Measurements from ENCODE around the gene CORIN. TPM values are rescaled to one million over a fixed set of nuclear protein-coding genes. Genes with fewer than 3 reads are reported as not detected.

The CORIN gene
- total RNA-seq, 2 donors from 2014 or later, result not detected

DNA sequence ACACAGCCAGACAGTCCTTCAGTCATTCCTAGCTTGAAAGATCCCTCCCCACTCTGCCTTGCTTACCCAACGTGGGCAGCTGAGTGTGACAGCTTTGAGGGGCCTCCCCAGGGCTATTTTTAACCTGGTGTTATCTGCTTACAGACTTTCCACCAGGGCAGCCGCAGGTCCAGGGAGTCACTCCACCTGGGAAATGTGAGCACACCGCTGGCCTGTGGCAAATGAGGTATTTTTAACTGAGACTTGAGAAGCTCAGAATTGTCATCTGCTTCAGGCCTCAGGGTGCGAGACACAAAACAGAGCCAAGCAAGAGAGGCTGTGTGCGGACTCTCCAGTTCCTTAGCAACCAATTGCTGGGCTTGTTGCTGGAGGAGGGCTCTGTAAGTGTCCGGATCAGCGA, 13.0 kb downstream of the CORIN start:
- Mint-ChIP-seq H3K36me3 (no peaks in the 10 kb centered on the region), H3K27me3 (peaks cover 0 to 6% of the 10 kb centered on the region in 2 donors), H3K4me3 (no peak overlapping the region), H3K27ac (no peak overlapping the region), H3K4me1 (ENCODE audit: low read depth in 2 of 2) (peaks cover 4 to 9% of the 10 kb centered on the region in 2 donors), H3K9me3 (no peaks in the 10 kb centered on the region)
- ATAC-seq (no peak), DNase-seq (ENCODE audit: low spot score) (no peak)

DNA sequence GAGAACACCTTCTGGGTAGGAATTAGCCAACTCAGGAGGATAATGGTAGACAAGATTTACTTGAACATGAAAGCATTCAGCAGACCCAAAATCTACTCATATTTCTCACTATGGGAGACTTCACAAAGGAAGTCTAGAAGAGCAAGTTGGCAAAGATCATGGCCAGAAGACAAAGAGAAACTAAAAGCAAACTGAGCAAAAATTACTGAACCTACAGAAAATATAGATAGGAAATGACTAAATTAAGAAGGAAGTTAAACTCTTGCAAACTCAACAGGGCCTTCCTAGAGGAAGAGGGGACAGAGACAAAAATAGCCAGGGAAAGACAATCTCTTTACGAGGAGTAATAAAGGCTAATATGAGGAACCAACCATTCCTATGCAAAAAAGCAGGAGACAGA, 18.7 kb downstream of the CORIN start:
- H3K4me1 Mint-ChIP-seq (ENCODE audit: low read depth in 2 of 2), result peaks cover 10 to 12% of the 10 kb centered on the region in 2 donors
- H3K9me3 Mint-ChIP-seq, result peaks cover 2% of the 10 kb centered on the region
- H3K27me3 Mint-ChIP-seq, result peaks cover 8 to 19% of the 10 kb centered on the region in 2 donors
- H3K36me3 Mint-ChIP-seq, result no peaks in the 10 kb centered on the region
- H3K4me3 Mint-ChIP-seq, result no peak overlapping the region
- no peak overlapping the region for H3K27ac Mint-ChIP-seq
- DNase-seq (ENCODE audit: low spot score) (no peak), ATAC-seq (no peak)

DNA sequence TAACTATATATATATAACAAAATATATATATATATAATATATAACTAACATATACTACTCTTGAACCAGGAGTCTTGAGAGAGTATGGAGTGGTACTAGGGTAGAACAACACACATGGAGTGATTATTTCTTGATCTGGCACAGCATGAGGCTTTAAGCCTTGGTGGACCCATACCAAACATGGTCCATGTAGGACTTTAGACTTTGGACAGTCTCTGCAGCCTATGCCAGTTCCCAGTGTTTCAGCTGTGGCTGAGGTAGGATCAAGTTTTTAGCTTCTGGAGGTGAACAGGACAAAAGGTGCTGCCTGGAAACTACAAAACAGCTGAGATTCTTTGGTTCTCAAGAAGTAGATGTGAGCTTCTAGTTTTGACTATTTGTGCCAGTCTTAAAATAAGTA, 20.6 kb downstream of the CORIN start:
- peaks cover 10 to 12% of the 10 kb centered on the region in 2 donors for H3K4me1 Mint-ChIP-seq (ENCODE audit: low read depth in 2 of 2)

DNA sequence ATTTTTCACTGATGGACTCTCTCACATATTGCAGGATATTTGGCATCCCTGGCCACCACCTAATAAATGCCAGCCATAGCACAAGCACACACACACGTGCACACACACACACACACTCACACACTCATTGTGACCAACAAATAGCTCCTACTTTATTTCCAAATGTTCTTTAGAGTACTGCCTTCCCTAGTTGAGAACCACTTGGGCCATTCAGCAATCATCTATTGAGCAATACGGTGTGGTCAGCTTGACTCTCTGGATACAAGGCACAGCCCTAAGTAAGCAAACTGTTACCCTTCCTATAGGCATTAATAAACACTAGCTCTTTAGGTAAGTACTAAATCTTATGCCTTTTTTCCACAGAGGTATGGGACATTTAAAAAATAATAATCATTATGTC, 21.1 kb downstream of the CORIN start:
- no peak for DNase-seq (ENCODE audit: low spot score)
- no peak overlapping the region for H3K4me3 Mint-ChIP-seq
- ATAC-seq, result no peak
- H3K36me3 Mint-ChIP-seq, result no peaks in the 10 kb centered on the region
- peaks cover 2% of the 10 kb centered on the region for H3K9me3 Mint-ChIP-seq
- H3K27ac Mint-ChIP-seq, result no peak overlapping the region
- peaks cover 16 to 20% of the 10 kb centered on the region in 2 donors for H3K27me3 Mint-ChIP-seq
- peaks cover 10 to 12% of the 10 kb centered on the region in 2 donors for H3K4me1 Mint-ChIP-seq (ENCODE audit: low read depth in 2 of 2)

More for the DNA sequence above, 20.6 kb downstream of the CORIN start:
- no peak for ATAC-seq
- H3K4me3 Mint-ChIP-seq, result no peak overlapping the region
- peaks cover 2% of the 10 kb centered on the region for H3K9me3 Mint-ChIP-seq
- H3K27ac Mint-ChIP-seq, result no peak overlapping the region
- no peaks in the 10 kb centered on the region for H3K36me3 Mint-ChIP-seq
- H3K27me3 Mint-ChIP-seq, result peaks cover 16 to 20% of the 10 kb centered on the region in 2 donors
- no peak for DNase-seq (ENCODE audit: low spot score)

DNA sequence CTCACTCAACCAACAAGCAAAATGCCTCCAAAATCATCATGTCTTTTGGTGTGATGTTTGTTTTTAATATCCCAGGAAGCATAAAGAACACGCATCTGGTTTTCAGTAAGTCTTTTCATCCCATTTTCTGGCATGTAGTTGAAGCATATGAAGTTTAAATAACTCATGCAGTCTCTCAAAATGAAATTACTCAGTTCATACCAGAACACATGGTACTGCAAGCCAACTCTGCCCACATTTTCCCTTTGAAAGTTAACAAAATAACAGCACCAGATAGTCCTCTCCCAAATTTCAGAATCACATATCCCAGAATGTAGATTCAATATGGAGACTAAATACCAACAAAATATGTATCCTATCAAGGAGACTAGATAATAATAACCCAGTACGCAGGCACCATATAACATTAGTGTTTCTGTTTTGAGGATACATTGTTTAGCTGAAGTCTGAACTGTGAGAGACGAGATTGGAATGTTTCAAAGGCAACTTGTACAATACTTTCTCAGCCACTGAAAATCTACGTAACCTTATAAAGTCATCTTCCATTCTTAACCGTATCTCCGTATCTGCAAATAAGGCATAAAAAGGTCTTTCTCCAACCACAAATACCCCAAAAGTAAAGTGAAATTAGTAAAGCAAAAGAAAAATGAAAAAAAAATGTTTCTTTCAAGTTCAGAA, 23.1 kb downstream of the CORIN start:
- Mint-ChIP-seq H3K4me1 (ENCODE audit: low read depth in 2 of 2) (peaks cover 9 to 12% of the 10 kb centered on the region in 2 donors), H3K27me3 (peaks cover 22 to 32% of the 10 kb centered on the region in 2 donors), H3K9me3 (peaks cover 2% of the 10 kb centered on the region), H3K36me3 (no peaks in the 10 kb centered on the region), H3K4me3 (no peak overlapping the region), H3K27ac (no peak overlapping the region)
- DNase-seq (ENCODE audit: low spot score) (no peak), ATAC-seq (no peak)

DNA sequence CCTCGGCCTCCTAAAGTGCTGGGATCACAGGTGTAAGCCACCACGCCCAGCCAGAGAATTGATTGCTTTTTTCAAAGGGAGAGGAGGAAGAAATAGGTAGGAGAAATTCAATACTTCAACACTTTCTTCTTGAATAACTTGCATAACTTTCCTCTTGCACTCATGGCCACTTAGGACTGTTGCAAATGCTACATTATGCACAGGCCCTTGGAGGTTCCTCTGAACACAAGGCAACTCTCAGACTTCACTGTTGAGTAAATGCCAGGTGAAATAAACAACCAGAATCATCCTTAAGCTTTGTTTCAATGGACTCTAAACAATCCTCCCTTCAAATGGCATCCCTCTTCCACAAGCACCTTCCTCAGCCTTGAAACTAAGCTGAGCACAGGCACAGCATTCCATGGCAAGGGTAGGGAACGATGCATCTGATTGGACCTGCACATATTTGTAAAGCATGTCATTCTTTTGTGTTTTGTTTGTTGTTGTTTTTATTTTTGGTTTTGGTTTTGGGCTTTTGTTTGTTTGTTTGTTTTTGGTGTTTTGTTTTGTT, 28.1 kb downstream of the CORIN start:
- Mint-ChIP-seq H3K36me3 (no peaks in the 10 kb centered on the region), H3K4me3 (no peak overlapping the region), H3K27ac (no peak overlapping the region), H3K4me1 (ENCODE audit: low read depth in 2 of 2) (no peaks in the 10 kb centered on the region), H3K27me3 (peaks cover 19 to 24% of the 10 kb centered on the region in 2 donors), H3K9me3 (no peaks in the 10 kb centered on the region)
- ATAC-seq (no peak), DNase-seq (ENCODE audit: low spot score) (no peak)

DNA sequence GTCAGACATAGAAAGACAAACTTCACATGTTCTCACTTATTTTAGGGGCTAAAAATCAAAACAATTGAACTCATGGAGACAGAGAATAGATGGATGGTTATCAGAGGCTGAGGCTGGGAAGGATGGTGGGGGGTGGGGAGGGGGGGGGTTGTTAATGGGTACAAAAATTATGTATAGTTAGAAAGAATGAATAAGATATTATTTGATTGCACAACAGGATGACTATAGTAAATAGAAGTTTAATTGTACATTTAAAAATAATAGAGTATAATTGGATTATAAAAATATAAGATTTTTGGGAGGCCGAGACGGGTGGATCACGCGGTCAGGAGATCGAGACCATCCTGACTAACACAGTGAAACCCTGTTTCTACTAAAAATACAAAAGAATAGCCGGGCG, 33.3 kb downstream of the CORIN start:
- H3K36me3 Mint-ChIP-seq, result no peaks in the 10 kb centered on the region
- no peak for DNase-seq (ENCODE audit: low spot score)
- H3K4me1 Mint-ChIP-seq (ENCODE audit: low read depth in 2 of 2), result no peaks in the 10 kb centered on the region
- H3K27ac Mint-ChIP-seq, result no peak overlapping the region
- no peaks in the 10 kb centered on the region for H3K9me3 Mint-ChIP-seq
- H3K4me3 Mint-ChIP-seq, result no peak overlapping the region
- no peak for ATAC-seq
- peaks cover 2 to 7% of the 10 kb centered on the region in 2 donors for H3K27me3 Mint-ChIP-seq

DNA sequence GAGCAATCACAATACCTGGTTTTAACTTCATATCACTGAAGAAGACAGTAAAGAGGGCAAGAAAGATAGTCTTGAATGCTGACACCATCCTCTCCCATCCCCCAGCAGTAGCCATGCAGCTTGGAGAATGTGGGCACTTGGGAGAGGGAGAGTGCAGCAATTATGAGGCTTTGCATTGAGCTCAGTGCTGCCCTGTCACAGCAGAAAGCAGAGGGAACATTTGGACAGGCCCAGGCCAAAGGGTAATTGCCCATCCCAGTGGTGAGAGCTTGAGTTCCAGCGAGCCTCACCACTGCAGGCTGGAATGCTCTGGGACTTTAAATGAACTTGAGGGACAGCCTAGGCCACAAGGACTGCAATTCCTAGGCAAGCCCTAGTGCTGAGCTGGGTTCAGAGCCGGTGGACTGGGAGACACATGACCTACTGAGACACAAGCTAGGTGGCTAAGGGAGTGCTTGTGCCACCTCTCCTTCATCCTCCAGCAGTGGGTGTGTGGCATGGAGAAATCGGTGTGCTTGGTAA, 36.3 kb downstream of the CORIN start:
- no peaks in the 10 kb centered on the region for H3K4me1 Mint-ChIP-seq (ENCODE audit: low read depth in 2 of 2)
- no peak overlapping the region for H3K27ac Mint-ChIP-seq
- H3K4me3 Mint-ChIP-seq, result no peak overlapping the region
- peaks cover 4 to 18% of the 10 kb centered on the region in 2 donors for H3K27me3 Mint-ChIP-seq
- ATAC-seq (peak; percentile 24 to 43), DNase-seq (ENCODE audit: low spot score) (no peak)
- no peaks in the 10 kb centered on the region for H3K9me3 Mint-ChIP-seq
- no peaks in the 10 kb centered on the region for H3K36me3 Mint-ChIP-seq

DNA sequence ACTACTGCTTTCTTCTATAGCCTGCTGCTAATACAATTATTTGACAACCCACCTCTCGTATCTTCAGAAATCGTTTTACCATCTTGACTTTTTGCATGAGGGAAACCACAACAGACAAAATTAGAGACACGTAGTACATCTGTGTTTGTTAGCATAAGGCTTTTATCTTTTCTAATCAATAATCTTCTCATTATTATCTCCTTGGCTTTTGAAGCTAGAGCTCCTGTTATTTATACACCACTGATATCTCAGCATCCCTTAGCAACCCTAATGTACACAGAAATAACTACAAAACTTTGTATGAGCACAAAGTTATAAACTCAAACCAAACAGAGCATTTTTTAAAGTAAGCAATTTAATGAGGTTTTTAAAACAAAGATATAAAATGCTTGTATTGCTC, 39.7 kb downstream of the CORIN start:
- ATAC-seq (no peak), DNase-seq (ENCODE audit: low spot score) (no peak)
- H3K9me3 Mint-ChIP-seq, result no peaks in the 10 kb centered on the region
- H3K36me3 Mint-ChIP-seq, result no peaks in the 10 kb centered on the region
- no peak overlapping the region for H3K4me3 Mint-ChIP-seq
- H3K27ac Mint-ChIP-seq, result no peak overlapping the region
- no peaks in the 10 kb centered on the region for H3K4me1 Mint-ChIP-seq (ENCODE audit: low read depth in 2 of 2)
- peaks cover 13 to 24% of the 10 kb centered on the region in 2 donors for H3K27me3 Mint-ChIP-seq

DNA sequence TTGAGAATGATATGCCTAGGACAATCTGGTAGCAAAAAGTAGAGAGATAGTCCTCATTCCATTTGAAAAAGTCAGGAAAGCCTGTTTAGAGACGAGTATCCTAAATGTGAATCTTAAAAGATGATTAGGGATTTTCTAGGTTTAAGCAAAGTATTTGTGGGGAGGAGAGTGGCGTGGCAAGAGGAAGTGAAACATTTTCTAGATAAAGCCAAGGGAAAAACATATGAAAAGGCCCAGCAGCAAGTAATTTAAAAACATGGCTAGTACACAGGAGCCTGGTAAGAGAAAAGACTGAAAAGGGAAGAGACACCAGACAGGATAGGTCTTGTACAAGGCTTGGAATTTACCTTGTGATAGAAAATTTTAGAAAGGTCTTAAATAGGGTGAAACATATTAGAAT, 45.9 kb downstream of the CORIN start:
- DNase-seq (ENCODE audit: low spot score) (no peak), ATAC-seq (no peak)
- Mint-ChIP-seq H3K4me1 (ENCODE audit: low read depth in 2 of 2) (no peaks in the 10 kb centered on the region), H3K9me3 (no peaks in the 10 kb centered on the region), H3K27ac (no peak overlapping the region), H3K27me3 (peaks cover 19 to 33% of the 10 kb centered on the region in 2 donors), H3K4me3 (no peak overlapping the region), H3K36me3 (no peaks in the 10 kb centered on the region)

DNA sequence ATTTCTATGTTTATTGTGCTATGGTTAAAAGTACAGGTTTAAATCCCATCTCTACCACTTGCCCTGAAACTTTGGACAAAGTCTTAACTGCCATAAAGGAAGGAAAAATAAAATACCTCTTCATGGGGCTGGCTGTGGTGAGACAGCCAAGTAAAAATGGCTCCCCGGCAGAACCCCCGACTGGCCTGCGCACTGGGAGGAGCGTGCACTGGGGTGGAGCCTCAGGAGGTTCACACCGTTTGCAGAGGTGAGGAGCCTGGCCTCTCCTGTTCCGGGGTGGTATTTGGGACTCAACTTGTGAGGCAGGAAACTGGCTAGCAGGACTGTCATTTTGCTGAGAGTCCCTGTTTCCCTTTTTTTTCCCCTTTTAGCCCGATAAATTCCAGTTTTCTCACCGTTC, 47.8 kb downstream of the CORIN start:
- no peaks in the 10 kb centered on the region for H3K4me1 Mint-ChIP-seq (ENCODE audit: low read depth in 2 of 2)
- peaks cover 17 to 21% of the 10 kb centered on the region in 2 donors for H3K27me3 Mint-ChIP-seq
- no peak overlapping the region for H3K4me3 Mint-ChIP-seq
- no peaks in the 10 kb centered on the region for H3K36me3 Mint-ChIP-seq
- ATAC-seq (no peak), DNase-seq (ENCODE audit: low spot score) (no peak)
- no peaks in the 10 kb centered on the region for H3K9me3 Mint-ChIP-seq
- H3K27ac Mint-ChIP-seq, result no peak overlapping the region

DNA sequence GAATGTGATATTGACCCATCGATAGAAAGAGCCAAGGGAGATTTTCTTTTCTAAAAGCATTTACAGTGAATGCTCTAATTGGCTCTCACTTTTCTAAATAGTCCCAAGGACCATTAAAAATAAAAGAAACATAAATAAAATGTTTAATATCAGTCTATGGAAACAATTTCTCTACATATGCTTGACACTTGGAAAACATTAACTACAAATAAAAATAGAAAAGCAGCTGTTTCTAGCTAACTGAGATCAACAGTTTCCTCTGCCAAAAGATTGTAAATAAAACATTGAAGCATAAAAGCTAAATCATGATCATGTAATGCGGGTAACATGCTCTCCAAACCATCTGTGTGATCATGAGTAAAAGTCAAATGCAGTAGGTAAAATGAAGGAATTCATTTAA, 49.7 kb downstream of the CORIN start:
- ATAC-seq, result no peak
- Mint-ChIP-seq H3K9me3 (no peaks in the 10 kb centered on the region), H3K4me3 (no peak overlapping the region)

DNA sequence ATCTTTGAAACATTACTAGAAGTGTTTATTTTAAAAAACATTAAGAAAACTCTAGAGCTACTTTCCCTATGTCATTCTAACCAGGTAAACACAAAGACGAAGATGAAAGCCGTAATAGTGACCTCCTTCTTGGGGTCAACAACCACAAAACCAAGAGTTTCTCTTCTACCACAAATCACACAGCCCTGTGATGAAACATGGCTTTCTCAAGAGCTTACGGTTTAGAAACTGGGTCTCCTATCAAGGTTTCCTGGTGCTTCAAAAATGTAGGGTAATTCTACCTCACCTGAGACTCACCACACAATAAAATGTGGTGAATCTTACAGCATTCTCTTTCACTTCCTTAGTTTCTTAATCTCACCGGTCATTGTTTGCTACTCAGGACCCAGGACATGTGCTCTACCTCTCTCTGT, 50.9 kb downstream of the CORIN start:
- peak in 1 of 2 donors; percentile 28 for ATAC-seq
- H3K27me3 Mint-ChIP-seq, result peaks cover 10 to 25% of the 10 kb centered on the region in 2 donors

More for the DNA sequence above, 49.7 kb downstream of the CORIN start:
- Mint-ChIP-seq H3K27ac (no peak overlapping the region), H3K36me3 (no peaks in the 10 kb centered on the region), H3K27me3 (peaks cover 10 to 22% of the 10 kb centered on the region in 2 donors), H3K4me1 (ENCODE audit: low read depth in 2 of 2) (no peaks in the 10 kb centered on the region)
- DNase-seq (ENCODE audit: low spot score), result no peak

DNA sequence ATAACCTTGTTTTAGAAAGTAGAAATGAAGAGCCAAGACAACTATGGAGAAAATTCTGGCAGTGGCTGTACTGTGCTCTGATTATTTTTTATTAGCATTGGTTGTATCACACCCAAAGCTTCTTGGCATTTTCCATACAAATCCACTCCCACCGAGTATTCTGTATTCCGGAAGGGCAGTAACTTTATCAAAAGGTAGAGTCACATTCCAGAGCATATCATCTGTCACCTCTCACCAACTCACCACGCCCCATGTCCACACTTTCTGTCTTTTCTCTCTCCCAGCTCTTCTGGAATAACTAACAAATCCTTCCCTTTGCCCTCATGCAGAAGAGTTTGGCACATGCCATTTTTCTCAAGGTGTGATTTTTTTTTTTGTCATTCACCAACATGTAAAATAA, 52.7 kb downstream of the CORIN start:
- no peaks in the 10 kb centered on the region for H3K4me1 Mint-ChIP-seq (ENCODE audit: low read depth in 2 of 2)
- H3K27ac Mint-ChIP-seq, result no peak overlapping the region
- peaks cover 3% of the 10 kb centered on the region for H3K9me3 Mint-ChIP-seq
- DNase-seq (ENCODE audit: low spot score), result no peak
- H3K27me3 Mint-ChIP-seq, result peaks cover 8 to 26% of the 10 kb centered on the region in 2 donors
- no peak overlapping the region for H3K4me3 Mint-ChIP-seq
- H3K36me3 Mint-ChIP-seq, result no peaks in the 10 kb centered on the region
- ATAC-seq, result no peak

More for the DNA sequence above, 50.9 kb downstream of the CORIN start:
- no peaks in the 10 kb centered on the region for H3K4me1 Mint-ChIP-seq (ENCODE audit: low read depth in 2 of 2)
- no peak overlapping the region for H3K4me3 Mint-ChIP-seq
- no peak for DNase-seq (ENCODE audit: low spot score)
- H3K36me3 Mint-ChIP-seq, result no peaks in the 10 kb centered on the region
- H3K9me3 Mint-ChIP-seq, result no peaks in the 10 kb centered on the region
- H3K27ac Mint-ChIP-seq, result no peak overlapping the region

Measured in natural killer cell treated with Interleukin-12 subunit alpha and Interleukin-12 subunit beta and Interleukin-15 and Interleukin-18, amount 100 ng/mL, for 72 hours (primary cell).